Caco-2 (cell line): ENCODE data around the gene SH3BP5. TPM values are rescaled to one million over a fixed set of nuclear protein-coding genes. Genes with fewer than 3 reads are reported as not detected.

ENCODE experiments used
- BruUV-seq: library from RNA; stranded (reverse); fragments of 400-500 nt; replicated peaks from 2 replicates; lab custom pipeline; 2021; lab: Mats Ljungman, UMichigan
- CTCF ChIA-PET: fragments of 300-600 bp; sonication (Branson Sonifier 250); formaldehyde crosslinking; loops from one replicate; lab custom pipeline; 2022; ENCODE audit warnings: antibody characterized with exemption; lab: Charles Lee
- POLR2A ChIA-PET: fragments of 300-600 bp; sonication (Branson Sonifier 250); formaldehyde crosslinking; loops from one replicate; lab custom pipeline; 2022; ENCODE audit warnings: antibody characterized with exemption; lab: Charles Lee
- DNase-seq, 2 experiments: peaks; one replicate each; pipeline versions ENCODE4 v3.0.0 to v3.0.0-alpha.2; 2020 to 2022
- H3K27me3 ChIP-seq: replicated peaks from 2 replicates; pipeline ENCODE4 v1.6.0; 2011; ENCODE audit warnings: low read length; ENCODE audit not compliant: control insufficient read depth, insufficient read depth
- H3K36me3 ChIP-seq: 2 replicates; pipeline ENCODE4 v1.5.1; 2011; ENCODE audit warnings: low read length; ENCODE audit not compliant: control insufficient read depth, insufficient read depth
- H3K4me1 ChIP-seq: fragments of 250-450 bp; sonication (Bioruptor Pico); 2 replicates; pipeline ENCODE4 v1.5.1; 2020; ENCODE audit warnings: mild to moderate bottlenecking
- H3K4me3 ChIP-seq: 2 replicates; pipeline ENCODE4 v1.5.1; 2011; ENCODE audit warnings: low read depth, mild to moderate bottlenecking, control low read depth, low read length
- H3K9me3 ChIP-seq: fragments of 250-450 bp; sonication (Bioruptor Pico); 2 replicates; pipeline ENCODE4 v1.5.1; 2020; ENCODE audit warnings: mild to moderate bottlenecking, moderate library complexity
- H3K27ac Mint-ChIP-seq: one replicate; pipeline ENCODE4 v1.8.0; 2022; ENCODE audit warnings: mixed read lengths; ENCODE audit not compliant: unreplicated experiment
- H3K27me3 Mint-ChIP-seq: one replicate; pipeline ENCODE4 v1.8.0; 2022; ENCODE audit warnings: mixed read lengths; ENCODE audit not compliant: insufficient read depth, unreplicated experiment
- H3K36me3 Mint-ChIP-seq: one replicate; pipeline ENCODE4 v1.8.0; 2022; ENCODE audit warnings: mild to moderate bottlenecking, mixed read lengths; ENCODE audit not compliant: insufficient read depth, unreplicated experiment
- H3K4me1 Mint-ChIP-seq: one replicate; pipeline ENCODE4 v1.8.0; 2022; ENCODE audit warnings: low read depth, mixed read lengths; ENCODE audit not compliant: unreplicated experiment
- H3K4me3 Mint-ChIP-seq: one replicate; pipeline ENCODE4 v1.8.0; 2022; ENCODE audit warnings: mild to moderate bottlenecking, moderate library complexity, mixed read lengths; ENCODE audit not compliant: unreplicated experiment
- H3K9me3 Mint-ChIP-seq: one replicate; pipeline ENCODE4 v1.8.0; 2022; ENCODE audit warnings: mixed read lengths; ENCODE audit not compliant: unreplicated experiment
- CTCF ChIP-seq, 2 experiments: fragments of 200-600 bp in 1 of 2; IDR thresholded peaks; 1 replicate in 1 of 2; 2 replicates in 1 of 2; pipeline versions ENCODE4 v1.5.1 to v1.8.0; 2011 to 2022; ENCODE audit warnings: antibody characterized with exemption in 1 of 2, control low read depth in 1 of 2, inconsistent platforms in 1 of 2, low read depth in 1 of 2, low read length in 1 of 2, mild to moderate bottlenecking in 1 of 2, moderate library complexity in 1 of 2; ENCODE audit not compliant: insufficient read depth in 1 of 2, severe bottlenecking in 1 of 2, unreplicated experiment in 1 of 2
- intact Hi-C: fragments of 100-400 bp; cut with micrococcal nuclease; formaldehyde crosslinking; loops from one replicate; pipeline ENCODE4 v1.10.0; 2022; ENCODE audit not compliant: unreplicated experiment
- total RNA-seq: library from RNA; stranded (reverse); gene quantifications from 2 replicates; pipeline ENCODE4 v1.2.3, GENCODE V29; 2022

SH3BP5 gene
- total RNA-seq, 1 experiment from 2014 or later = 26.1 TPM

DNA sequence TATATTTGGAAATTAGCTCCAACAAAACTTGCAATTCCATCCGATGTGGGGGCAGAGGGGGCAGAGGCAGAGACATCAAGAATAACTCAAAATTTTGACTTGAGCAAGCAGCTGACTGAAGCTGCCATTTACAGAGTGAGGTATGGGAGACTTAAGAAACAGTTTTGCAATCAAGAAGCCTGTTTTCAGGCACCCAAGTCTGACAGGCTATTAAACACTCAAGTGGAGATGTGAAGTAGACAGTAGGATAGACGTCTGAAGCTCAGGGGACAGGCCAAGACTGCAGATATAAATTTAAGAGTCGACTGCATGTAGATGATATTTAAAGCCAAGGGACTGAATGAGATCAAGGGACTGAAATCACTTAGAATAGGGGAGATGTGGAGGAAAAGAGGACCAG, 9.9 kb upstream of the SH3BP5 start:
- DNase-seq = no peak
- Mint-ChIP-seq H3K9me3 (no peaks in the 10 kb centered on the region), H3K36me3 (no peaks in the 10 kb centered on the region), H3K27ac (no peak overlapping the region), H3K27me3 (no peaks in the 10 kb centered on the region), H3K4me3 (no peak overlapping the region), H3K4me1 (no peaks in the 10 kb centered on the region)
- ChIA-PET CTCF (no interaction called here), POLR2A (no interaction called here)
- no peaks in the 10 kb centered on the region for H3K9me3 ChIP-seq
- H3K36me3 ChIP-seq = no peaks in the 10 kb centered on the region
- H3K4me1 ChIP-seq = peaks cover under 1% of the 10 kb centered on the region; the same call in 1 of the 2 replicates
- H3K4me3 ChIP-seq = no peak overlapping the region
- no TSS peak for BruUV-seq
- TF ChIP-seq CTCF (IDR thresholded peaks at IDR 0.05; ENCODE audit: insufficient read depth in 1 of 2, low read depth in 1 of 2, low read length in 1 of 2, severe bottlenecking in 1 of 2, unreplicated experiment in 1 of 2) = no peak
- intact Hi-C loops = no loop called here
- H3K27me3 ChIP-seq = no peaks in the 10 kb centered on the region

GRCh38 chr3:15341030-15341726, 8.8 kb upstream of the SH3BP5 start:
- DNase-seq = no peak
- H3K4me3 Mint-ChIP-seq = no peak overlapping the region
- no peak overlapping the region for H3K4me3 ChIP-seq
- no peaks in the 10 kb centered on the region for H3K4me1 ChIP-seq
- no peaks in the 10 kb centered on the region for H3K27me3 ChIP-seq
- no peaks in the 10 kb centered on the region for H3K36me3 ChIP-seq
- no peaks in the 10 kb centered on the region for H3K36me3 Mint-ChIP-seq
- intact Hi-C loops = no loop called here
- no peaks in the 10 kb centered on the region for H3K9me3 Mint-ChIP-seq
- no peaks in the 10 kb centered on the region for H3K27me3 Mint-ChIP-seq
- H3K9me3 ChIP-seq = no peaks in the 10 kb centered on the region
- ChIA-PET POLR2A (no interaction called here), CTCF (no interaction called here)
- BruUV-seq = no TSS peak
- H3K27ac Mint-ChIP-seq = no peak overlapping the region
- no peak for TF ChIP-seq CTCF (IDR thresholded peaks at IDR 0.05; ENCODE audit: insufficient read depth in 1 of 2, low read depth in 1 of 2, low read length in 1 of 2, severe bottlenecking in 1 of 2, unreplicated experiment in 1 of 2)
- H3K4me1 Mint-ChIP-seq = no peaks in the 10 kb centered on the region

GRCh38 chr3:15339786-15340215, 7.4 kb upstream of the SH3BP5 start:
- no peak overlapping the region for H3K4me3 Mint-ChIP-seq
- no peak for TF ChIP-seq CTCF (IDR thresholded peaks at IDR 0.05; ENCODE audit: insufficient read depth in 1 of 2, low read depth in 1 of 2, low read length in 1 of 2, severe bottlenecking in 1 of 2, unreplicated experiment in 1 of 2)
- H3K27me3 Mint-ChIP-seq = no peaks in the 10 kb centered on the region
- Histone ChIP-seq H3K9me3 (no peaks in the 10 kb centered on the region), H3K4me1 (no peaks in the 10 kb centered on the region), H3K27me3 (no peaks in the 10 kb centered on the region), H3K36me3 (no peaks in the 10 kb centered on the region), H3K4me3 (no peak overlapping the region)
- no peaks in the 10 kb centered on the region for H3K4me1 Mint-ChIP-seq
- H3K27ac Mint-ChIP-seq = no peak overlapping the region
- no peaks in the 10 kb centered on the region for H3K36me3 Mint-ChIP-seq
- POLR2A ChIA-PET = no interaction called here
- CTCF ChIA-PET = no interaction called here
- intact Hi-C loops = no loop called here
- BruUV-seq = no TSS peak
- H3K9me3 Mint-ChIP-seq = no peaks in the 10 kb centered on the region
- no peak for DNase-seq
